HEK293 (cell line): Measurements from ENCODE around the gene BCL7A.

Source experiments
- CTCF ChIA-PET: fragments of 350-600 bp; formaldehyde crosslinking; extraction: SDS; loops from one replicate; lab custom pipeline; 2021; ENCODE audit warnings: antibody characterized with exemption; lab: Yijun Ruan, JAX
- POLR2A ChIA-PET: fragments of 300-600 bp; formaldehyde crosslinking; extraction: SDS; loops from one replicate; lab custom pipeline; 2020; ENCODE audit warnings: antibody characterized with exemption, inconsistent platforms; lab: Yijun Ruan, JAX
- H3K27ac ChIP-seq: fragments of 200-500 bp; sonication (Bioruptor generic); 2 replicates; pipeline ENCODE4 v1.5.1; 2014; ENCODE audit warnings: low read depth, low read length, control low read depth, inconsistent platforms; ENCODE audit errors: extremely low read depth
- H3K36me3 ChIP-seq, 2 experiments: fragments of 200-500 bp in 1 of 2; sonication (Bioruptor generic) in 1 of 2; 1 replicate in 1 of 2; 2 replicates in 1 of 2; pipeline ENCODE4 v1.5.1; 2014 to 2017; ENCODE audit warnings: inconsistent platforms in 2 of 2, low read length in 2 of 2; ENCODE audit not compliant: control insufficient read depth in 2 of 2, insufficient read depth in 1 of 2
- H3K4me1 ChIP-seq: fragments of 200-500 bp; sonication (Bioruptor generic); 2 replicates; pipeline ENCODE4 v1.5.1; 2014; ENCODE audit warnings: mild to moderate bottlenecking, low read length, inconsistent platforms; ENCODE audit not compliant: control insufficient read depth, insufficient read depth
- H3K4me3 ChIP-seq: 2 replicates; pipeline ENCODE4 v1.5.1; 2011; ENCODE audit warnings: low read depth, mild to moderate bottlenecking, control low read depth, low read length, moderate library complexity
- H3K9me3 ChIP-seq: fragments of 200-500 bp; sonication (Bioruptor generic); 2 replicates; pipeline ENCODE4 v1.5.1; 2014; ENCODE audit warnings: low read depth, low read length, inconsistent platforms; ENCODE audit not compliant: control insufficient read depth, insufficient read depth
- GLIS2 ChIP-seq: fragments of 450-650 bp; formaldehyde crosslinking; IDR thresholded peaks from 2 replicates; pipeline ENCODE4 v1.5.1; 2016; ENCODE audit warnings: missing biosample characterization, missing genetic modification characterization
- ZBTB20 ChIP-seq: fragments of 450-650 bp; formaldehyde crosslinking; IDR thresholded peaks from 2 replicates; pipeline ENCODE4 v1.5.1; 2016; ENCODE audit warnings: missing biosample characterization, missing genetic modification characterization
- ZBTB8A ChIP-seq: fragments of 450-650 bp; formaldehyde crosslinking; IDR thresholded peaks from 2 replicates; pipeline ENCODE4 v1.5.1; 2016; ENCODE audit warnings: missing biosample characterization, missing genetic modification characterization
- ZFHX2 ChIP-seq: fragments of 450-650 bp; formaldehyde crosslinking; conservative IDR thresholded peaks from 2 replicates; pipeline ENCODE4 v1.5.1; 2016; ENCODE audit warnings: missing biosample characterization, missing genetic modification characterization
- ZNF10 ChIP-seq: fragments of 450-650 bp; formaldehyde crosslinking; IDR thresholded peaks from 2 replicates; pipeline ENCODE4 v1.5.1; 2017; ENCODE audit warnings: missing biosample characterization, missing genetic modification characterization
- ZNF138 ChIP-seq: fragments of 450-650 bp; formaldehyde crosslinking; IDR thresholded peaks from 2 replicates; pipeline ENCODE4 v1.5.1; 2016; ENCODE audit warnings: missing biosample characterization, missing genetic modification characterization, borderline replicate concordance
- ZNF175 ChIP-seq: fragments of 450-650 bp; formaldehyde crosslinking; IDR thresholded peaks from 2 replicates; pipeline ENCODE4 v1.5.1; 2016; ENCODE audit warnings: missing biosample characterization, missing genetic modification characterization
- ZNF184 ChIP-seq: fragments of 450-650 bp; IDR thresholded peaks from 2 replicates; pipeline ENCODE4 v1.5.1; 2018; ENCODE audit warnings: missing biosample characterization, mild to moderate bottlenecking, missing genetic modification characterization
- ZNF248 ChIP-seq: fragments of 450-650 bp; formaldehyde crosslinking; IDR thresholded peaks from 2 replicates; pipeline ENCODE4 v1.5.1; 2017; ENCODE audit warnings: missing biosample characterization, missing genetic modification characterization
- ZNF335 ChIP-seq: fragments of 450-650 bp; formaldehyde crosslinking; conservative IDR thresholded peaks from 2 replicates; pipeline ENCODE4 v1.5.1; 2016; ENCODE audit warnings: missing biosample characterization, missing genetic modification characterization
- ZNF37A ChIP-seq: fragments of 450-650 bp; IDR thresholded peaks from 2 replicates; pipeline ENCODE4 v1.5.1; 2018; ENCODE audit warnings: missing biosample characterization, missing genetic modification characterization
- ZNF423 ChIP-seq: fragments of 450-650 bp; formaldehyde crosslinking; IDR thresholded peaks from 2 replicates; pipeline ENCODE4 v1.5.1; 2016; ENCODE audit warnings: missing biosample characterization, missing genetic modification characterization
- ZNF529 ChIP-seq: fragments of 450-650 bp; formaldehyde crosslinking; IDR thresholded peaks from 2 replicates; pipeline ENCODE4 v1.5.1; 2017; ENCODE audit warnings: missing genetic modification characterization, missing biosample characterization; ENCODE audit not compliant: insufficient replicate concordance
- ZNF530 ChIP-seq: fragments of 450-650 bp; formaldehyde crosslinking; IDR thresholded peaks from 2 replicates; pipeline ENCODE4 v1.5.1; 2016; ENCODE audit warnings: low read depth, missing biosample characterization, missing genetic modification characterization
- TF ChIP-seq, protein P1 (sequence below): fragments of 450-650 bp; formaldehyde crosslinking; IDR thresholded peaks from 2 replicates; pipeline ENCODE4 v1.5.1; 2016; ENCODE audit warnings: missing biosample characterization, missing genetic modification characterization
- TF ChIP-seq, protein P2 (sequence below): fragments of 450-650 bp; IDR thresholded peaks from 2 replicates; pipeline ENCODE4 v1.5.1; 2018; ENCODE audit warnings: missing biosample characterization, missing genetic modification characterization
- TF ChIP-seq, protein P3 (sequence below): sonication (generic); formaldehyde crosslinking; IDR thresholded peaks from 2 replicates; pipeline ENCODE4 v1.8.1; 2022; ENCODE audit warnings: mild to moderate bottlenecking, moderate library complexity, missing genetic modification reagents
- TF ChIP-seq, protein P4 (sequence below): fragments of 450-650 bp; formaldehyde crosslinking; IDR thresholded peaks from 2 replicates; pipeline ENCODE4 v1.5.1; 2016; ENCODE audit warnings: missing biosample characterization, missing genetic modification characterization, low read depth

Gene BCL7A

DNA sequence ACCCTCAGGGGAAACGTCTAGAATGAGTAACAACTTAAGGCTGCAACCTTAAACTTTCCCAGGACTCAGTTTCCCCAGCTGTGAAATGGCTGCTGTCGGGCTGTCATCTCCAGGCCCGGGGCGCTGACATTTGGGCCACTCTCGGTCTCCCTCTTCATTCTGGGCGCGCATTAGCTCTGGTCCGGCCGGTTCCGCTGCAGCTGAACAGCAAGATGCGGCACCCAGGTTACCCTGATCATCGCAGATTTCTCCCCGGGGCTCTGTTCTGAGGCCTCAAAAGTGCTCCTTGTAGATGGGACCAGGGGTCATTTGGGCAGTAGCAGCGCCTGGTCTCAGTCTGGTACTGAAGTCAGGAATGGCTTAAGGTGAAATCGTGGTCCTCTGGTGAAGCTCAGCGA is 890 bp upstream of the BCL7A start:
- CTCF ChIA-PET, result interaction anchor here (0.8 to 1.4 kb wide), 3 partner anchors 11 to 102 kb away, joined by 4 to 6 read pairs (median 5); partner anchors contain the start of gene CFAP251
- POLR2A ChIA-PET, result interaction anchor here (0.6 to 1.4 kb wide), 5 partner anchors 29 to 104 kb away, joined by 3 to 8 read pairs (median 3); no protein-coding TSS in a partner anchor
- Histone ChIP-seq H3K27ac (no peak overlapping the region; the same call in 1 of the 2 replicates), H3K4me1 (peaks cover 4% of the 10 kb centered on the region), H3K9me3 (no peaks in the 10 kb centered on the region), H3K4me3 (no peak overlapping the region), H3K36me3 (no peaks in the 10 kb centered on the region; a peak in 1 of 3 replicates)
- TF ChIP-seq ZNF175 (no peak), ZNF335 (tag by site-specific recombination) (peak; percentile 3; the same call in 1 of the 2 replicates)

DNA sequence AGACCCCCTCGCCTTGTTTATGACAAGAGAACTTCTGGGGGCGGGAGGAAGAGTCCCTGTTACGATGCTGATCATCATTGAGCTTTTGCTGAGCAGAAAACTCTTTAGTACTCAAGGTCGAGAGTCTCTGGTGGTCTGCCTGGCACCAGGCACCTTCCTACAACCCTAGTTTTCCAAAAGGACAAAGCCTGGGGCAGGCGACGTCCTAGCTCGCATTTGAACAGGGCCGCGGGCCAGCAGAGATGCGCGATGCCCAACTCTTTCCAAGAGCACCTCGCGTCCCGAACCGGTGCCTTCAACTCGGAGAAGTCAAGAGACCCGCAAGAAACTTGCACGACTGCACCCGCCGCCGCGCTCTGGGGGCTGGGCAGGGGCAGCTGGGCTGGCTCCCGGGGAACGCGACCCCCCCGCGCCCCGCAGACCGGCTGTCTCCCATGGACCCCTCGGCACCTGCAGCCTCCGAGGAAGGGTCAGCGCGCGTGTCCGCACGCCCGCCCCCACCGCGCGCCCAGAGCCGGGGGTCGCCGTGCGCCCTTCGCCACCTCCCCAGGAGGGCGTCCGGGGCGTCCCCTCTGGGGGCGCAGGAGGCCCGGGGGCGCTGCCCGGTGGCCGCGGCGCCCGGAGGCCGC is 377 bp upstream of the BCL7A start:
- POLR2A ChIA-PET, result interaction anchor here (0.6 to 1.4 kb wide), 5 partner anchors 28 to 105 kb away, joined by 3 to 8 read pairs (median 3); no protein-coding TSS in a partner anchor
- Histone ChIP-seq H3K36me3 (no peaks in the 10 kb centered on the region; a peak in 1 of 3 replicates), H3K9me3 (no peaks in the 10 kb centered on the region), H3K27ac (peak overlapping the region; percentile 77; the same call in 1 of the 2 replicates), H3K4me1 (peaks cover 4% of the 10 kb centered on the region), H3K4me3 (peak overlapping the region; percentile 71)
- CTCF ChIA-PET, result interaction anchor here (0.8 to 1.4 kb wide), 4 partner anchors 10 to 103 kb away, joined by 3 to 6 read pairs (median 4); partner anchors contain the start of gene CFAP251
- TF ChIP-seq ZBTB20 (tag by site-specific recombination), result 0 out of 2 replicates have a peak, but pooled peaks have one; percentile 14
- peak; percentile 15; the same call in 1 of the 2 replicates for TF ChIP-seq ZNF10
- TF ChIP-seq ZNF335 (tag by site-specific recombination), result peak; percentile 50; the same call in 1 of the 2 replicates
- TF ChIP-seq ZNF248, result no peak
- peak; percentile 73; the same call in 1 of the 2 replicates for TF ChIP-seq GLIS2
- TF ChIP-seq, protein P1, sequence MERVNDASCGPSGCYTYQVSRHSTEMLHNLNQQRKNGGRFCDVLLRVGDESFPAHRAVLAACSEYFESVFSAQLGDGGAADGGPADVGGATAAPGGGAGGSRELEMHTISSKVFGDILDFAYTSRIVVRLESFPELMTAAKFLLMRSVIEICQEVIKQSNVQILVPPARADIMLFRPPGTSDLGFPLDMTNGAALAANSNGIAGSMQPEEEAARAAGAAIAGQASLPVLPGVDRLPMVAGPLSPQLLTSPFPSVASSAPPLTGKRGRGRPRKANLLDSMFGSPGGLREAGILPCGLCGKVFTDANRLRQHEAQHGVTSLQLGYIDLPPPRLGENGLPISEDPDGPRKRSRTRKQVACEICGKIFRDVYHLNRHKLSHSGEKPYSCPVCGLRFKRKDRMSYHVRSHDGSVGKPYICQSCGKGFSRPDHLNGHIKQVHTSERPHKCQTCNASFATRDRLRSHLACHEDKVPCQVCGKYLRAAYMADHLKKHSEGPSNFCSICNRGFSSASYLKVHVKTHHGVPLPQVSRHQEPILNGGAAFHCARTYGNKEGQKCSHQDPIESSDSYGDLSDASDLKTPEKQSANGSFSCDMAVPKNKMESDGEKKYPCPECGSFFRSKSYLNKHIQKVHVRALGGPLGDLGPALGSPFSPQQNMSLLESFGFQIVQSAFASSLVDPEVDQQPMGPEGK (tag by site-specific recombination), result peak; percentile 69; the same call in 1 of the 2 replicates
- peak; percentile 84 for TF ChIP-seq ZBTB8A (tag by site-specific recombination)
- TF ChIP-seq, protein P2, sequence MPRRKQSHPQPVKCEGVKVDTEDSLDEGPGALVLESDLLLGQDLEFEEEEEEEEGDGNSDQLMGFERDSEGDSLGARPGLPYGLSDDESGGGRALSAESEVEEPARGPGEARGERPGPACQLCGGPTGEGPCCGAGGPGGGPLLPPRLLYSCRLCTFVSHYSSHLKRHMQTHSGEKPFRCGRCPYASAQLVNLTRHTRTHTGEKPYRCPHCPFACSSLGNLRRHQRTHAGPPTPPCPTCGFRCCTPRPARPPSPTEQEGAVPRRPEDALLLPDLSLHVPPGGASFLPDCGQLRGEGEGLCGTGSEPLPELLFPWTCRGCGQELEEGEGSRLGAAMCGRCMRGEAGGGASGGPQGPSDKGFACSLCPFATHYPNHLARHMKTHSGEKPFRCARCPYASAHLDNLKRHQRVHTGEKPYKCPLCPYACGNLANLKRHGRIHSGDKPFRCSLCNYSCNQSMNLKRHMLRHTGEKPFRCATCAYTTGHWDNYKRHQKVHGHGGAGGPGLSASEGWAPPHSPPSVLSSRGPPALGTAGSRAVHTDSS (tag by site-specific recombination), result peak; percentile 10; the same call in 1 of the 2 replicates
- TF ChIP-seq ZNF423, result no peak
- TF ChIP-seq, all 188 proteins: peak for 7

DNA sequence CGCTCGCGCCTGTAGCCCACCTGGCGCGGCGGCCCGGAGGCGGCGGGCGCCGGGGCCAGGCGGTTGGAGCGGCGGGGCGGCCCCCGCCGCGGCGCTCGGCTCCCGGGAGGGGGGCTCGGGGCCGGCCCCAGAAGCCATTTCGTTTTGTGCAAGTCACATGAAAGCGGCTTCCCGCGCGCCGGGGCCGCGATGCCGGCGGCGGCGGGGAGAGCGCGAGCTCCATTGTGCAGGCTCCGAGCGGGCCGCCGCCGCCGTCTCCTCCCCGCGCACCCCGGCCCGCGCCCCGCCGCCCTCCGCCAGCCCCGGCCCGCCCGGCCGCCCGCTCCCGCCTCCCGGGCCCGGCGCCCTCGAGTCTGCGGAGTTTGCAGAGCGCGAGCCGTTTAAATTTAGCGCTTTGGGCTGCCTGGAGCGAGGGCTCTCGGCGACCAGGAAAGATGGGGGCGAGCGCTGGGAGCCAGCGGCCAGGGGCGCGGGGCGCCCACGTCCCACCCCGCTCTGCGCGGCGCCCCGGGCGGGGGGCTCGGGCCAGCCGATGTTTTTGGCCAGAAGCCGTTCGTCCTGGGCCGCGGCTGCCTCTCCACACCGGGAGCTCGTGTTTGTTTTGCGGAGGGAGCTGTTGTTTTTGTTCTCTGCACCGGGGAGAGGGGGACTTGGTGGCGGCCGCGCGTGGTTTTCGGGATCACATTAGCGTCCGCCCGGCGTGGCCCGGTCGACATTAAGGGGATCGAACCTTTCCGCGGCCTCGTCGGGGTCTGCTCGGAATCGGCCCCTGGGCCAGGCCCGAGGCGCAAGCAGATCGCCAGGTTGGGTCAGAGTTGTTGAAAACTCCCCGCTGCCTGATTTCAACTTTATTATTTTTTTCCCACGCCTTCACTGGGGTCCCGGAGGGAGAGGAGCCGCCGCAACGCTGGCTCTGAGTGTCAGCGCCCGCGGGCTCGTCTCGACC is 982 bp downstream of the BCL7A start:
- ChIA-PET POLR2A (interaction anchor here (0.6 to 1.8 kb wide), 5 partner anchors 14 to 443 kb away, joined by 3 to 5 read pairs (median 3); partner anchors contain the start of gene PSMD9), CTCF (interaction anchor here (0.6 to 1.1 kb wide), 4 partner anchors 9 to 128 kb away, joined by 3 read pairs; no protein-coding TSS in a partner anchor)
- peak overlapping the region; percentile 71 for H3K4me3 ChIP-seq
- H3K4me1 ChIP-seq, result peaks cover 4% of the 10 kb centered on the region
- no peaks in the 10 kb centered on the region; a peak in 1 of 3 replicates for H3K36me3 ChIP-seq
- peak overlapping the region; percentile 77 for H3K27ac ChIP-seq
- no peaks in the 10 kb centered on the region for H3K9me3 ChIP-seq
- peak; percentile 73 for TF ChIP-seq ZBTB8A (tag by site-specific recombination)
- no peak for TF ChIP-seq ZNF529
- peak; percentile 39; the same call in 1 of the 2 replicates for TF ChIP-seq ZNF335 (tag by site-specific recombination)
- TF ChIP-seq, protein P3, sequence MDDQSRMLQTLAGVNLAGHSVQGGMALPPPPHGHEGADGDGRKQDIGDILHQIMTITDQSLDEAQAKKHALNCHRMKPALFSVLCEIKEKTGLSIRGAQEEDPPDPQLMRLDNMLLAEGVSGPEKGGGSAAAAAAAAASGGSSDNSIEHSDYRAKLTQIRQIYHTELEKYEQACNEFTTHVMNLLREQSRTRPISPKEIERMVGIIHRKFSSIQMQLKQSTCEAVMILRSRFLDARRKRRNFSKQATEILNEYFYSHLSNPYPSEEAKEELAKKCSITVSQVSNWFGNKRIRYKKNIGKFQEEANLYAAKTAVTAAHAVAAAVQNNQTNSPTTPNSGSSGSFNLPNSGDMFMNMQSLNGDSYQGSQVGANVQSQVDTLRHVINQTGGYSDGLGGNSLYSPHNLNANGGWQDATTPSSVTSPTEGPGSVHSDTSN (CRISPR knock-in tag), result no peak
- TF ChIP-seq ZNF37A (tag by site-specific recombination), result no peak
- TF ChIP-seq, protein P4, sequence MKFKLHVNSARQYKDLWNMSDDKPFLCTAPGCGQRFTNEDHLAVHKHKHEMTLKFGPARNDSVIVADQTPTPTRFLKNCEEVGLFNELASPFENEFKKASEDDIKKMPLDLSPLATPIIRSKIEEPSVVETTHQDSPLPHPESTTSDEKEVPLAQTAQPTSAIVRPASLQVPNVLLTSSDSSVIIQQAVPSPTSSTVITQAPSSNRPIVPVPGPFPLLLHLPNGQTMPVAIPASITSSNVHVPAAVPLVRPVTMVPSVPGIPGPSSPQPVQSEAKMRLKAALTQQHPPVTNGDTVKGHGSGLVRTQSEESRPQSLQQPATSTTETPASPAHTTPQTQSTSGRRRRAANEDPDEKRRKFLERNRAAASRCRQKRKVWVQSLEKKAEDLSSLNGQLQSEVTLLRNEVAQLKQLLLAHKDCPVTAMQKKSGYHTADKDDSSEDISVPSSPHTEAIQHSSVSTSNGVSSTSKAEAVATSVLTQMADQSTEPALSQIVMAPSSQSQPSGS (tag by site-specific recombination), result no peak
- TF ChIP-seq ZNF530, result no peak
- TF ChIP-seq ZFHX2, result 0 out of 2 replicates have a peak, but pooled peaks have one; percentile 32
- no peak for TF ChIP-seq ZNF184 (tag by site-specific recombination)
- TF ChIP-seq ZNF138, result no peak
- peak; percentile 28; the same call in 1 of the 2 replicates for TF ChIP-seq ZBTB20 (tag by site-specific recombination)
